HEK293 (cell line): ENCODE results near the gene STOX2.

Source experiments
- ZNF138 ChIP-seq: fragments of 450-650 bp; formaldehyde crosslinking; IDR thresholded peaks from 2 replicates; pipeline ENCODE4 v1.5.1; 2016; ENCODE audit warnings: missing biosample characterization, missing genetic modification characterization, borderline replicate concordance
- TF ChIP-seq, protein P1 (sequence below): fragments of 450-650 bp; formaldehyde crosslinking; IDR thresholded peaks from 2 replicates; pipeline ENCODE4 v1.5.1; 2016; ENCODE audit warnings: missing biosample characterization, missing genetic modification characterization

DNA sequence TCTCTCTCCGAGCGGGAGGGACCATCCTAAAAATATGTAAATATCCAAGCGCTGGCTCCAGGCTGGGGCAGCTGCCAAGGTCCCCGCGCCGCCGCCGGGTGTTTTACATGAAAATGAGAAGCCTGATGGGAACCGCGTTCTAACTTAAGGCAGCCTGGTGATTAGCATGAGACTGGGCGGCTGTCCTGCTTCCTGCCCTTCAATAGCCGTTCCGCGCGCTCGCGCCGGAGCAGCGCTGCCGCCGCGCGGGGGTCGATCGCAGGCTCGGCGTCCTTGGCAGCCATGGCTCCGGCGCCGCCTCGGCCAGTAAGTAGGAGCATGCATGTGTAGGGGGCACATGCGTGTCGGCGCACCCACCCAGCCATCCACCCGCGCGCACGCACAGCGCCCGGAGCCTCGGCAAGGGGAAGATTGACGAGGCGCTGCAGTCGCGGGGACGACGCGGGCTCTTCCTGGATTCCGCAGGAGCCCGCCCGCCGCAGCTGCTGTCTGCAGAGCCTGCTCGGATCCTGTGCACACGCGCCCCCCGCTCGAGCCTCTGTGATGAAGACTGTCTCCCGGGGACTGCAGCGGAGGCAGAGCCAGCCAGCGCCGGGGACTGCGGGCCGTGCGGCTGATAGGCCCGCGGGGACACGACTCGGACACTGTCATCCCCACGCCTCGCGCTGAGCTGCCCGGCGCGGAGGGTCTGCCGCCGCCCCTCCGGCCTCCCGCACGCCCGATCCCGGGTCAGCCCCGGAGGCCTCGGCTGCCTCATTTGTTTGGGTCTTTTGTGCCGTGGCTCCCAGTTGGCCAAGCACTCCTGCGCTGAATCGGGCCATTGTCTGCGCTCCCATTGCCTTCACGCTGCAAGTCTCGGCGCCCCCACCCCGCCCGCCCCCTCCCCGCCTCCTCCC is 734 bp downstream of the STOX2 start:
- TF ChIP-seq, protein P1, sequence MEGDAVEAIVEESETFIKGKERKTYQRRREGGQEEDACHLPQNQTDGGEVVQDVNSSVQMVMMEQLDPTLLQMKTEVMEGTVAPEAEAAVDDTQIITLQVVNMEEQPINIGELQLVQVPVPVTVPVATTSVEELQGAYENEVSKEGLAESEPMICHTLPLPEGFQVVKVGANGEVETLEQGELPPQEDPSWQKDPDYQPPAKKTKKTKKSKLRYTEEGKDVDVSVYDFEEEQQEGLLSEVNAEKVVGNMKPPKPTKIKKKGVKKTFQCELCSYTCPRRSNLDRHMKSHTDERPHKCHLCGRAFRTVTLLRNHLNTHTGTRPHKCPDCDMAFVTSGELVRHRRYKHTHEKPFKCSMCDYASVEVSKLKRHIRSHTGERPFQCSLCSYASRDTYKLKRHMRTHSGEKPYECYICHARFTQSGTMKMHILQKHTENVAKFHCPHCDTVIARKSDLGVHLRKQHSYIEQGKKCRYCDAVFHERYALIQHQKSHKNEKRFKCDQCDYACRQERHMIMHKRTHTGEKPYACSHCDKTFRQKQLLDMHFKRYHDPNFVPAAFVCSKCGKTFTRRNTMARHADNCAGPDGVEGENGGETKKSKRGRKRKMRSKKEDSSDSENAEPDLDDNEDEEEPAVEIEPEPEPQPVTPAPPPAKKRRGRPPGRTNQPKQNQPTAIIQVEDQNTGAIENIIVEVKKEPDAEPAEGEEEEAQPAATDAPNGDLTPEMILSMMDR: no peak; the same call in 1 of the 2 replicates
- no peak for TF ChIP-seq ZNF138 (tag by site-specific recombination)
